Measurements from ENCODE around the gene HLF.

Gene HLF

GRCh38 chr17:55317284-55317683 is 52.5 kb downstream of the HLF start:
- Histone ChIP-seq H3K9me3 (ENCODE audit: control insufficient read depth, insufficient read depth, low read depth, low read length) (no peaks in the 10 kb centered on the region), H3K27me3 (ENCODE audit: control insufficient read depth, insufficient read depth, low read length) (no peaks in the 10 kb centered on the region), H3K9ac (ENCODE audit: low read length) (no peak overlapping the region), H3K27ac (ENCODE audit: low read depth, low read length) (no peak overlapping the region), H3K36me3 (ENCODE audit: control insufficient read depth, insufficient read depth, low read length) (no peaks in the 10 kb centered on the region), H3K4me1 (ENCODE audit: control insufficient read depth, insufficient read depth, low read length) (no peaks in the 10 kb centered on the region), H3K4me3 (ENCODE audit: low read depth, low read length) (no peak overlapping the region)

- no peak overlapping the region for H3K9ac ChIP-seq (ENCODE audit: low read length)
- H3K36me3 ChIP-seq (ENCODE audit: control insufficient read depth, insufficient read depth, low read length) = no peaks in the 10 kb centered on the region
- no peak overlapping the region for H3K4me3 ChIP-seq (ENCODE audit: low read depth, low read length)
- H3K27me3 ChIP-seq (ENCODE audit: control insufficient read depth, insufficient read depth, low read length) = no peaks in the 10 kb centered on the region
- H3K27ac ChIP-seq (ENCODE audit: low read depth, low read length) = no peak overlapping the region
- no peaks in the 10 kb centered on the region for H3K9me3 ChIP-seq (ENCODE audit: control insufficient read depth, insufficient read depth, low read depth, low read length)
- no peaks in the 10 kb centered on the region for H3K4me1 ChIP-seq (ENCODE audit: control insufficient read depth, insufficient read depth, low read length)
Observed at GRCh38 chr17:55318081-55318480, 53.3 kb downstream of the HLF start.

- H3K9me3 ChIP-seq (ENCODE audit: control insufficient read depth, insufficient read depth, low read depth, low read length) = no peaks in the 10 kb centered on the region
- H3K4me1 ChIP-seq (ENCODE audit: control insufficient read depth, insufficient read depth, low read length) = no peaks in the 10 kb centered on the region
- H3K4me3 ChIP-seq (ENCODE audit: low read depth, low read length) = no peak overlapping the region
- no peak overlapping the region for H3K9ac ChIP-seq (ENCODE audit: low read length)
- H3K27me3 ChIP-seq (ENCODE audit: control insufficient read depth, insufficient read depth, low read length) = no peaks in the 10 kb centered on the region
- no peaks in the 10 kb centered on the region for H3K36me3 ChIP-seq (ENCODE audit: control insufficient read depth, insufficient read depth, low read length)
- no peak overlapping the region for H3K27ac ChIP-seq (ENCODE audit: low read depth, low read length)
Observed at GRCh38 chr17:55318715-55319487, 54.1 kb downstream of the HLF start.

- no peak overlapping the region for H3K27ac ChIP-seq (ENCODE audit: low read depth, low read length)
- no peak overlapping the region for H3K9ac ChIP-seq (ENCODE audit: low read length)
- no peaks in the 10 kb centered on the region for H3K27me3 ChIP-seq (ENCODE audit: control insufficient read depth, insufficient read depth, low read length)
- no peak overlapping the region for H3K4me3 ChIP-seq (ENCODE audit: low read depth, low read length)
- no peaks in the 10 kb centered on the region for H3K36me3 ChIP-seq (ENCODE audit: control insufficient read depth, insufficient read depth, low read length)
- no peaks in the 10 kb centered on the region for H3K9me3 ChIP-seq (ENCODE audit: control insufficient read depth, insufficient read depth, low read depth, low read length)
- H3K4me1 ChIP-seq (ENCODE audit: control insufficient read depth, insufficient read depth, low read length) = no peaks in the 10 kb centered on the region
Observed at GRCh38 chr17:55319933-55320593, 55.3 kb downstream of the HLF start.

- no peaks in the 10 kb centered on the region for H3K9me3 ChIP-seq (ENCODE audit: control insufficient read depth, insufficient read depth, low read depth, low read length)
- H3K27ac ChIP-seq (ENCODE audit: low read depth, low read length) = no peak overlapping the region
- no peaks in the 10 kb centered on the region for H3K36me3 ChIP-seq (ENCODE audit: control insufficient read depth, insufficient read depth, low read length)
- no peak overlapping the region for H3K4me3 ChIP-seq (ENCODE audit: low read depth, low read length)
- no peaks in the 10 kb centered on the region for H3K4me1 ChIP-seq (ENCODE audit: control insufficient read depth, insufficient read depth, low read length)
- no peak overlapping the region for H3K9ac ChIP-seq (ENCODE audit: low read length)
- no peaks in the 10 kb centered on the region for H3K27me3 ChIP-seq (ENCODE audit: control insufficient read depth, insufficient read depth, low read length)
Observed at GRCh38 chr17:55320594-55321426, 56.0 kb downstream of the HLF start.

- H3K9ac ChIP-seq (ENCODE audit: low read length) = no peak overlapping the region
- no peak overlapping the region for H3K4me3 ChIP-seq (ENCODE audit: low read depth, low read length)
- no peaks in the 10 kb centered on the region for H3K36me3 ChIP-seq (ENCODE audit: control insufficient read depth, insufficient read depth, low read length)
- H3K9me3 ChIP-seq (ENCODE audit: control insufficient read depth, insufficient read depth, low read depth, low read length) = no peaks in the 10 kb centered on the region
- H3K27me3 ChIP-seq (ENCODE audit: control insufficient read depth, insufficient read depth, low read length) = no peaks in the 10 kb centered on the region
- no peak overlapping the region for H3K27ac ChIP-seq (ENCODE audit: low read depth, low read length)
- H3K4me1 ChIP-seq (ENCODE audit: control insufficient read depth, insufficient read depth, low read length) = no peaks in the 10 kb centered on the region
Observed at GRCh38 chr17:55321427-55322060, 56.8 kb downstream of the HLF start.

- no peaks in the 10 kb centered on the region for H3K36me3 ChIP-seq (ENCODE audit: control insufficient read depth, insufficient read depth, low read length)
- no peak overlapping the region for H3K9ac ChIP-seq (ENCODE audit: low read length)
- H3K27ac ChIP-seq (ENCODE audit: low read depth, low read length) = no peak overlapping the region
- H3K9me3 ChIP-seq (ENCODE audit: control insufficient read depth, insufficient read depth, low read depth, low read length) = no peaks in the 10 kb centered on the region
- no peak overlapping the region for H3K4me3 ChIP-seq (ENCODE audit: low read depth, low read length)
- H3K27me3 ChIP-seq (ENCODE audit: control insufficient read depth, insufficient read depth, low read length) = no peaks in the 10 kb centered on the region
- H3K4me1 ChIP-seq (ENCODE audit: control insufficient read depth, insufficient read depth, low read length) = no peaks in the 10 kb centered on the region
Observed at GRCh38 chr17:55322453-55322985, 57.8 kb downstream of the HLF start.

- Histone ChIP-seq H3K27me3 (ENCODE audit: control insufficient read depth, insufficient read depth, low read length) (no peaks in the 10 kb centered on the region), H3K27ac (ENCODE audit: low read depth, low read length) (no peak overlapping the region), H3K36me3 (ENCODE audit: control insufficient read depth, insufficient read depth, low read length) (no peaks in the 10 kb centered on the region), H3K4me3 (ENCODE audit: low read depth, low read length) (no peak overlapping the region), H3K9ac (ENCODE audit: low read length) (no peak overlapping the region), H3K9me3 (ENCODE audit: control insufficient read depth, insufficient read depth, low read depth, low read length) (peaks cover 4% of the 10 kb centered on the region; the same call in 1 of the 2 replicates), H3K4me1 (ENCODE audit: control insufficient read depth, insufficient read depth, low read length) (no peaks in the 10 kb centered on the region)
Observed at GRCh38 chr17:55323518-55324295, 58.9 kb downstream of the HLF start.

- H3K27me3 ChIP-seq (ENCODE audit: control insufficient read depth, insufficient read depth, low read length) = no peaks in the 10 kb centered on the region
- H3K4me3 ChIP-seq (ENCODE audit: low read depth, low read length) = no peak overlapping the region
- no peak overlapping the region for H3K9ac ChIP-seq (ENCODE audit: low read length)
- H3K27ac ChIP-seq (ENCODE audit: low read depth, low read length) = no peak overlapping the region
- H3K4me1 ChIP-seq (ENCODE audit: control insufficient read depth, insufficient read depth, low read length) = no peaks in the 10 kb centered on the region
- peaks cover 6% of the 10 kb centered on the region; the same call in 1 of the 2 replicates for H3K9me3 ChIP-seq (ENCODE audit: control insufficient read depth, insufficient read depth, low read depth, low read length)
- no peaks in the 10 kb centered on the region for H3K36me3 ChIP-seq (ENCODE audit: control insufficient read depth, insufficient read depth, low read length)
Observed at GRCh38 chr17:55324296-55324978, 59.7 kb downstream of the HLF start.

GRCh38 chr17:55325406-55325805 is 60.6 kb downstream of the HLF start:
- H3K27me3 ChIP-seq (ENCODE audit: control insufficient read depth, insufficient read depth, low read length) = no peaks in the 10 kb centered on the region

More at GRCh38 chr17:55325406-55325805, 60.6 kb downstream of the HLF start:
- no peak overlapping the region for H3K9ac ChIP-seq (ENCODE audit: low read length)
- H3K36me3 ChIP-seq (ENCODE audit: control insufficient read depth, insufficient read depth, low read length) = no peaks in the 10 kb centered on the region
- H3K4me1 ChIP-seq (ENCODE audit: control insufficient read depth, insufficient read depth, low read length) = no peaks in the 10 kb centered on the region
- peaks cover 6% of the 10 kb centered on the region; the same call in 1 of the 2 replicates for H3K9me3 ChIP-seq (ENCODE audit: control insufficient read depth, insufficient read depth, low read depth, low read length)
- H3K27ac ChIP-seq (ENCODE audit: low read depth, low read length) = no peak overlapping the region
- H3K4me3 ChIP-seq (ENCODE audit: low read depth, low read length) = no peak overlapping the region
